HepG2 (cell line): ENCODE measurements around the gene SGPP2. TPM values are rescaled to one million over a fixed set of nuclear protein-coding genes. Genes with fewer than 3 reads are reported as not detected.

Experiments used
- ATAC-seq: fragments of 200-7000 bp; cut with Tn5 transposase; 3 replicates; pipeline ENCODE4 v1.9.1; 2020; ENCODE audit warnings: mild to moderate bottlenecking, moderate library complexity
- BruUV-seq: library from RNA; stranded (reverse); fragments of 400-500 nt; replicated peaks from 2 replicates; lab custom pipeline; 2021; lab: Mats Ljungman, UMichigan
- CTCF ChIA-PET: fragments of 300-600 bp; formaldehyde crosslinking; extraction: SDS; loops from one replicate; lab custom pipeline; 2021; ENCODE audit warnings: low total read pairs, inconsistent platforms, low intra/inter-chr PET ratio; lab: Yijun Ruan, JAX
- POLR2A ChIA-PET: fragments of 350-600 bp; sonication (Branson Sonifier 250); formaldehyde crosslinking; loops from one replicate; lab custom pipeline; 2020; ENCODE audit warnings: antibody characterized with exemption, inconsistent platforms; lab: Yijun Ruan, JAX
- DNase-seq: peaks from one replicate; pipeline ENCODE4 v3.0.0-alpha.2; 2015; ENCODE audit warnings: low spot score
- FAIRE-seq: peaks from 3 replicates; lab custom pipeline; 2011; peaks lifted over from hg19 to GRCh38; lab: Jason Lieb, UNC
- H2AFZ ChIP-seq: one replicate; pipeline ENCODE4 v1.6.1; 2011; ENCODE audit warnings: low read length, inconsistent platforms
- H3K27ac ChIP-seq: fragments of 300-600 bp; 3 replicates; pipeline ENCODE4 v1.8.0; 2011; ENCODE audit warnings: mixed run types, mild to moderate bottlenecking, mixed read lengths, low read length, inconsistent platforms; ENCODE audit not compliant: insufficient read depth; ENCODE audit errors: extremely low read length
- H3K27me3 ChIP-seq, 2 experiments: fragments of 200-600 bp in 1 of 2; 2 replicates in 1 of 2; 3 replicates in 1 of 2; pipeline versions ENCODE4 v1.6.0 to v1.8.0; 2011; ENCODE audit warnings: low read length in 2 of 2, mild to moderate bottlenecking in 2 of 2, moderate library complexity in 2 of 2, inconsistent platforms in 1 of 2; ENCODE audit not compliant: insufficient read depth in 2 of 2, control insufficient read depth in 1 of 2
- H3K36me3 ChIP-seq, 2 experiments: fragments of 200-600 bp in 1 of 2; replicated peaks in 1 of 2; 2 replicates in 1 of 2; 3 replicates in 1 of 2; pipeline versions ENCODE4 v1.5.1 to v1.8.0; 2011; ENCODE audit warnings: low read length in 2 of 2, inconsistent platforms in 1 of 2; ENCODE audit not compliant: insufficient read depth in 2 of 2, control insufficient read depth in 1 of 2
- H3K4me1 ChIP-seq: 2 replicates; pipeline ENCODE4 v1.5.1; 2012; ENCODE audit warnings: low read length, inconsistent platforms; ENCODE audit not compliant: insufficient read depth
- H3K4me2 ChIP-seq: 2 replicates; pipeline ENCODE4 v1.6.0; 2011; ENCODE audit warnings: low read depth, low read length, inconsistent platforms
- H3K4me3 ChIP-seq, 3 experiments: fragments of 200-600 bp in 1 of 3; sonication (generic), shearing (Covaris generic) in 1 of 3; replicated peaks in 1 of 3; 2 replicates each; pipeline ENCODE4 v1.5.1; 2011 to 2016; ENCODE audit warnings: low read length in 3 of 3, inconsistent platforms in 2 of 3, low read depth in 2 of 3, mild to moderate bottlenecking in 2 of 3, control low read depth in 1 of 3, mixed read lengths in 1 of 3; ENCODE audit not compliant: insufficient read depth in 1 of 3
- H3K79me2 ChIP-seq: one replicate; pipeline ENCODE4 v1.6.1; 2011; ENCODE audit warnings: low read length, inconsistent platforms; ENCODE audit not compliant: insufficient read depth
- H3K9ac ChIP-seq: 2 replicates; pipeline ENCODE4 v1.6.0; 2011; ENCODE audit warnings: mild to moderate bottlenecking, low read depth, low read length, inconsistent platforms; ENCODE audit not compliant: insufficient read depth
- H3K9me3 ChIP-seq: 2 replicates; pipeline ENCODE4 v1.5.1; 2012; ENCODE audit warnings: mild to moderate bottlenecking, low read length
- H4K20me1 ChIP-seq: 2 replicates; pipeline ENCODE4 v1.6.0; 2011; ENCODE audit warnings: inconsistent platforms, mild to moderate bottlenecking, low read length, moderate library complexity; ENCODE audit not compliant: insufficient read depth
- FOXA3 ChIP-seq: IDR thresholded peaks from 2 replicates; pipeline ENCODE4 v1.6.1; 2016; ENCODE audit warnings: missing genetic modification reagents, missing compliant biosample characterization
- JUND ChIP-seq: sonication (generic); formaldehyde crosslinking; IDR thresholded peaks from 2 replicates; pipeline ENCODE4 v1.8.0; 2022; ENCODE audit warnings: mild to moderate bottlenecking, missing genetic modification reagents
- RFXAP ChIP-seq: sonication (generic); formaldehyde crosslinking; IDR thresholded peaks from 2 replicates; pipeline ENCODE4 v1.4.0; 2020; ENCODE audit warnings: missing genetic modification reagents, borderline replicate concordance
- SP2 ChIP-seq: sonication (generic); formaldehyde crosslinking; IDR thresholded peaks from 2 replicates; pipeline ENCODE4 v1.5.1; 2020; ENCODE audit warnings: mild to moderate bottlenecking, missing genetic modification reagents
- TERF1 ChIP-seq: sonication (generic); formaldehyde crosslinking; IDR thresholded peaks from 2 replicates; pipeline ENCODE4 v1.8.0; 2022; ENCODE audit warnings: mild to moderate bottlenecking, missing genetic modification reagents, moderate library complexity
- ZC3H4 ChIP-seq: sonication (generic); formaldehyde crosslinking; IDR thresholded peaks from 2 replicates; pipeline ENCODE4 v1.4.0; 2020; ENCODE audit warnings: missing genetic modification reagents, borderline replicate concordance
- ZMAT5 ChIP-seq: sonication (generic); formaldehyde crosslinking; IDR thresholded peaks from 2 replicates; pipeline ENCODE4 v1.5.0; 2020; ENCODE audit warnings: mild to moderate bottlenecking, low read depth, missing genetic modification reagents, borderline replicate concordance
- ZNF10 ChIP-seq: sonication (generic); formaldehyde crosslinking; IDR thresholded peaks from 2 replicates; pipeline ENCODE4 v1.4.0; 2020; ENCODE audit warnings: mild to moderate bottlenecking, low read depth, missing genetic modification reagents, borderline replicate concordance
- ZNF468 ChIP-seq: sonication (generic); formaldehyde crosslinking; IDR thresholded peaks from 2 replicates; pipeline ENCODE4 v1.8.0; 2022; ENCODE audit warnings: mild to moderate bottlenecking, moderate library complexity, missing genetic modification reagents
- ZNF557 ChIP-seq: sonication (generic); formaldehyde crosslinking; IDR thresholded peaks from 2 replicates; pipeline ENCODE4 v1.4.0; 2020; ENCODE audit warnings: missing genetic modification reagents
- ZNF580 ChIP-seq: IDR thresholded peaks from 2 replicates; pipeline ENCODE4 v1.6.1; 2016; ENCODE audit warnings: low read depth, borderline replicate concordance
- WGBS: methylation state at CpG from one replicate; pipeline ENCODE4 v1.1.6; 2017; ENCODE audit warnings: low lambda C conversion rate; 5-methylcytosine and 5-hydroxymethylcytosine counted together
- in situ Hi-C: cut with HindIII; loops from 2 replicates; pipeline ENCODE4 v1.10.0; 2017; ENCODE audit warnings: low pct_unique_long_range_greater_than_20kb; ENCODE audit not compliant: extremely low pct_ligation_motif_present
- intact Hi-C: fragments of 100-400 bp; cut with micrococcal nuclease; formaldehyde crosslinking; loops from one replicate; pipeline ENCODE4 v1.10.0; 2022; ENCODE audit not compliant: unreplicated experiment
- polyA plus RNA-seq, 8 experiments: library from polyadenylated mRNA; depleted of rRNA in 3 of 8; stranded (reverse) in 7 of 8; unstranded in 1 of 8; fragments of >200 nt; fragmentation: Illumina TruSeq in 4 of 8; extraction: Trizol in 4 of 8; gene quantifications; 2 replicates each; pipeline versions ENCODE4 v1.2.1 to v1.2.3, GENCODE V29; 2011 to 2016; ENCODE audit warnings: low read depth in 4 of 8, missing spikeins in 1 of 8, mixed read lengths in 1 of 8; ENCODE audit not compliant: insufficient read depth in 1 of 8
- total RNA-seq, 5 experiments: library from RNA; depleted of rRNA; stranded (reverse); fragments of >200 nt; fragmentation: Illumina TruSeq; extraction: Trizol; gene quantifications; 2 replicates each; pipeline ENCODE4 v1.2.3, GENCODE V29; 2016; ENCODE audit warnings: low read depth in 1 of 5
- TF ChIP-seq, protein P1 (sequence below): sonication (generic); formaldehyde crosslinking; IDR thresholded peaks from 2 replicates; pipeline ENCODE4 v1.5.1; 2020; ENCODE audit warnings: mild to moderate bottlenecking, missing genetic modification reagents, moderate library complexity
- TF ChIP-seq, protein P2 (sequence below): sonication (generic); formaldehyde crosslinking; IDR thresholded peaks from 2 replicates; pipeline ENCODE4 v1.5.1; 2020; ENCODE audit warnings: missing genetic modification reagents, mild to moderate bottlenecking, borderline replicate concordance

The SGPP2 gene
- total and polyA plus RNA-seq, 2 of the 13 experiments (the other 11 are each of a cell fraction or from before 2014, with no cell fraction given), result not detected

GRCh38 chr2:222545823-222546795, 121.8 kb downstream of the SGPP2 start:
- peaks cover 6% of the 10 kb centered on the region; the same call in 1 of the 2 replicates for H3K4me1 ChIP-seq
- H3K79me2 ChIP-seq, result no peaks in the 10 kb centered on the region
- in situ Hi-C loops (no loop called here), intact Hi-C loops (no loop called here)
- no peaks in the 10 kb centered on the region for H3K9me3 ChIP-seq
- no peak for ATAC-seq
- no peaks in the 10 kb centered on the region for H3K36me3 ChIP-seq
- no peak overlapping the region for H3K4me3 ChIP-seq
- no peak overlapping the region for H3K27ac ChIP-seq
- no peak for DNase-seq
- no TSS peak for BruUV-seq
- no peak for FAIRE-seq
- H4K20me1 ChIP-seq, result no peaks in the 10 kb centered on the region
- POLR2A ChIA-PET, result no interaction called here
- H3K27me3 ChIP-seq, result peaks cover 2 to 4% of the 10 kb centered on the region in 2 experiments; a peak in 1 of 5 replicates
- WGBS, result 36% methylated on average over 6 of the region's 6 CpGs
- no peak overlapping the region for H2AFZ ChIP-seq
- H3K9ac ChIP-seq, result no peak overlapping the region
- H3K4me2 ChIP-seq, result no peak overlapping the region
- CTCF ChIA-PET, result no interaction called here
- TF ChIP-seq ZMAT5, result no peak
- no peak for TF ChIP-seq FOXA3 (CRISPR knock-in tag)
- TF ChIP-seq ZC3H4 (CRISPR knock-in tag), result no peak
- no peak for TF ChIP-seq JUND (CRISPR knock-in tag)
- TF ChIP-seq ZNF468 (CRISPR knock-in tag), result no peak
- TF ChIP-seq, protein P1, sequence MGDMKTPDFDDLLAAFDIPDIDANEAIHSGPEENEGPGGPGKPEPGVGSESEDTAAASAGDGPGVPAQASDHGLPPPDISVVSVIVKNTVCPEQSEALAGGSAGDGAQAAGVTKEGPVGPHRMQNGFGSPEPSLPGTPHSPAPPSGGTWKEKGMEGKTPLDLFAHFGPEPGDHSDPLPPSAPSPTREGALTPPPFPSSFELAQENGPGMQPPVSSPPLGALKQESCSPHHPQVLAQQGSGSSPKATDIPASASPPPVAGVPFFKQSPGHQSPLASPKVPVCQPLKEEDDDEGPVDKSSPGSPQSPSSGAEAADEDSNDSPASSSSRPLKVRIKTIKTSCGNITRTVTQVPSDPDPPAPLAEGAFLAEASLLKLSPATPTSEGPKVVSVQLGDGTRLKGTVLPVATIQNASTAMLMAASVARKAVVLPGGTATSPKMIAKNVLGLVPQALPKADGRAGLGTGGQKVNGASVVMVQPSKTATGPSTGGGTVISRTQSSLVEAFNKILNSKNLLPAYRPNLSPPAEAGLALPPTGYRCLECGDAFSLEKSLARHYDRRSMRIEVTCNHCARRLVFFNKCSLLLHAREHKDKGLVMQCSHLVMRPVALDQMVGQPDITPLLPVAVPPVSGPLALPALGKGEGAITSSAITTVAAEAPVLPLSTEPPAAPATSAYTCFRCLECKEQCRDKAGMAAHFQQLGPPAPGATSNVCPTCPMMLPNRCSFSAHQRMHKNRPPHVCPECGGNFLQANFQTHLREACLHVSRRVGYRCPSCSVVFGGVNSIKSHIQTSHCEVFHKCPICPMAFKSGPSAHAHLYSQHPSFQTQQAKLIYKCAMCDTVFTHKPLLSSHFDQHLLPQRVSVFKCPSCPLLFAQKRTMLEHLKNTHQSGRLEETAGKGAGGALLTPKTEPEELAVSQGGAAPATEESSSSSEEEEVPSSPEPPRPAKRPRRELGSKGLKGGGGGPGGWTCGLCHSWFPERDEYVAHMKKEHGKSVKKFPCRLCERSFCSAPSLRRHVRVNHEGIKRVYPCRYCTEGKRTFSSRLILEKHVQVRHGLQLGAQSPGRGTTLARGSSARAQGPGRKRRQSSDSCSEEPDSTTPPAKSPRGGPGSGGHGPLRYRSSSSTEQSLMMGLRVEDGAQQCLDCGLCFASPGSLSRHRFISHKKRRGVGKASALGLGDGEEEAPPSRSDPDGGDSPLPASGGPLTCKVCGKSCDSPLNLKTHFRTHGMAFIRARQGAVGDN (CRISPR knock-in tag), result no peak
- no peak for TF ChIP-seq RFXAP (CRISPR knock-in tag)
- no peak for TF ChIP-seq ZNF580 (CRISPR knock-in tag)
- no peak for TF ChIP-seq ZNF10 (CRISPR knock-in tag)
- no peak for TF ChIP-seq ZNF557 (CRISPR knock-in tag)
- TF ChIP-seq TERF1 (CRISPR knock-in tag), result no peak
- TF ChIP-seq SP2 (CRISPR knock-in tag), result no peak
- TF ChIP-seq, protein P2, sequence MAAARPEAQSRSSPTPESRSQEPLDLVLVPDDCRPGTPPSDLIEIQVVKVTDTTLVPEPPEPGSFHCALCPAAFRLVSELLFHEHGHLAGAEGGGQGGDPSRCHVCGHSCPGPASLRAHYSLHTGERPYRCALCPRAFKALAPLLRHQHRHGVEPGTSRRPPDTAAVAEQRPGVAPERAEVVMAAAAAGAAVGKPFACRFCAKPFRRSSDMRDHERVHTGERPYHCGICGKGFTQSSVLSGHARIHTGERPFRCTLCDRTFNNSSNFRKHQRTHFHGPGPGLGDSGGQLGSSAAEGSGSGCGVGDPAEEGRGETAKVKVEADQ (CRISPR knock-in tag), result no peak
